HL-60 (cell line): ENCODE results near the gene PTPRG.

ENCODE experiments used
- DNase-seq, 2 experiments: peaks; one replicate each; pipeline ENCODE4 v3.0.0-alpha.2; 2010 to 2020; ENCODE audit warnings: low read depth in 1 of 2, low spot score in 1 of 2
- H3K27ac ChIP-seq: fragments of 250-450 bp; sonication (Bioruptor Pico); replicated peaks from 2 replicates; pipeline ENCODE4 v1.5.1; 2020; ENCODE audit warnings: mild to moderate bottlenecking, moderate library complexity
- H3K27me3 ChIP-seq: fragments of 250-450 bp; sonication (Bioruptor Pico); 2 replicates; pipeline ENCODE4 v1.5.1; 2021; ENCODE audit warnings: mild to moderate bottlenecking, moderate library complexity; ENCODE audit not compliant: insufficient read depth, poor library complexity, severe bottlenecking
- H3K4me3 ChIP-seq: replicated peaks from 2 replicates; pipeline ENCODE4 v1.5.1; 2011; ENCODE audit warnings: mild to moderate bottlenecking, control low read depth, low read length; ENCODE audit not compliant: insufficient read depth
- GABPA ChIP-seq: IDR thresholded peaks from 2 replicates; pipeline ENCODE4 v1.6.1; 2012; ENCODE audit warnings: low read depth
- POLR2AphosphoS5 ChIP-seq: IDR thresholded peaks from 2 replicates; pipeline ENCODE4 v1.6.1; 2012; ENCODE audit warnings: low read depth
- REST ChIP-seq: IDR thresholded peaks from 2 replicates; pipeline ENCODE4 v1.6.1; 2012; ENCODE audit warnings: low read depth; ENCODE audit not compliant: insufficient replicate concordance
- SPI1 ChIP-seq: IDR thresholded peaks from 2 replicates; pipeline ENCODE4 v1.6.1; 2012; ENCODE audit warnings: low read depth, mild to moderate bottlenecking, borderline replicate concordance
- TF ChIP-seq, protein P1 (sequence below): IDR thresholded peaks from one replicate; pipeline ENCODE4 v1.5.1; 2011; ENCODE audit warnings: low read length, control low read depth, inconsistent platforms; ENCODE audit not compliant: insufficient read depth

The PTPRG gene

DNA sequence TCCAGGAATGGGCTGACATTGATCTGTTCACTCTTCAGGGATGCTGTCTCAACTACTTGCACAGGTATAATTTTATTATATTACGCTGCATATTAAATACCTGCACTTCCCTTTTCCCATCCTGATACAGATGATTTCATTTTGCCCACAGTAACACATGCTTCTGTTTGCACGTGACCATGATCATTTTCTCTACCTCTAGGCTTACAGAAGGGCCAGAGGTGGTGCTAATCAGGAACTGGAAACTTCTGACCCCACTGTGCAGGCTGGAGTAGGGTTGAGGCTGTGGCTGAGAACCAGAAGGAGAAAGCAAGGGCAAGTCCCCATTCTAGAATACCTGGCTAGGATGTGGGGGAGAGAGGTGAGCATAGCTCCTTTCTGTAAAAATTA, 304.8 kb downstream of the PTPRG start:
- no peak overlapping the region for H3K27ac ChIP-seq
- H3K27me3 ChIP-seq = no peaks in the 10 kb centered on the region
- TF ChIP-seq REST = no peak
- no peak for TF ChIP-seq GABPA
- TF ChIP-seq SPI1 = peak; percentile 7; the same call in 1 of the 2 replicates
- TF ChIP-seq, protein P1, sequence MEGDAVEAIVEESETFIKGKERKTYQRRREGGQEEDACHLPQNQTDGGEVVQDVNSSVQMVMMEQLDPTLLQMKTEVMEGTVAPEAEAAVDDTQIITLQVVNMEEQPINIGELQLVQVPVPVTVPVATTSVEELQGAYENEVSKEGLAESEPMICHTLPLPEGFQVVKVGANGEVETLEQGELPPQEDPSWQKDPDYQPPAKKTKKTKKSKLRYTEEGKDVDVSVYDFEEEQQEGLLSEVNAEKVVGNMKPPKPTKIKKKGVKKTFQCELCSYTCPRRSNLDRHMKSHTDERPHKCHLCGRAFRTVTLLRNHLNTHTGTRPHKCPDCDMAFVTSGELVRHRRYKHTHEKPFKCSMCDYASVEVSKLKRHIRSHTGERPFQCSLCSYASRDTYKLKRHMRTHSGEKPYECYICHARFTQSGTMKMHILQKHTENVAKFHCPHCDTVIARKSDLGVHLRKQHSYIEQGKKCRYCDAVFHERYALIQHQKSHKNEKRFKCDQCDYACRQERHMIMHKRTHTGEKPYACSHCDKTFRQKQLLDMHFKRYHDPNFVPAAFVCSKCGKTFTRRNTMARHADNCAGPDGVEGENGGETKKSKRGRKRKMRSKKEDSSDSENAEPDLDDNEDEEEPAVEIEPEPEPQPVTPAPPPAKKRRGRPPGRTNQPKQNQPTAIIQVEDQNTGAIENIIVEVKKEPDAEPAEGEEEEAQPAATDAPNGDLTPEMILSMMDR = no peak
- no peak for TF ChIP-seq POLR2AphosphoS5
- no peak overlapping the region for H3K4me3 ChIP-seq
- no peak for DNase-seq

DNA sequence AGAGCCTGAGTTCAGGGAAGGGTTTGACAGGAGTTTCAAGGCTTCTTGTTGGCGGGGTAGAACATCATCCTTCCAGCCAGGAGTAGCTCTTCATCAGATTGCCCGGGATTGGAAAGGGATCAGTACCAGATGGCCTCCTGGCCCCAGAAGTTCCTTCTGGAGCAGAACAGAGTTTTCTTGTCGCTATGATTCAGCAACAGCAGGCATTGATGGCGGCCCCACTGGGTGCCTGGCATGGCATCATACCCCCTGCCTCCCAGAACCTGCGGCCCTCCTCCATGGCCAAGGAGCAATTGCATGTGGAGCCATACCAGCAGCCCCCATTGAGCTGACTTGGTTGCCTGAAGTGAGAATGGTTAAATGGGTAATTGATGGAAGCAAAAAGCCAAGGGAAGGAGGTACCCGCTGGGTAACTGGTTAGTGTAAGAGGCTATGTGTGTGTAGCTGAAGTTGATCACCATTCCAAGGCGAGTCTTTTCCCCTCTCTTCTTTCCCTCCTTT, 305.6 kb downstream of the PTPRG start:
- TF ChIP-seq GABPA (no peak), REST (no peak), SPI1 (no peak), POLR2AphosphoS5 (no peak)
- TF ChIP-seq, protein P1 = no peak

DNA sequence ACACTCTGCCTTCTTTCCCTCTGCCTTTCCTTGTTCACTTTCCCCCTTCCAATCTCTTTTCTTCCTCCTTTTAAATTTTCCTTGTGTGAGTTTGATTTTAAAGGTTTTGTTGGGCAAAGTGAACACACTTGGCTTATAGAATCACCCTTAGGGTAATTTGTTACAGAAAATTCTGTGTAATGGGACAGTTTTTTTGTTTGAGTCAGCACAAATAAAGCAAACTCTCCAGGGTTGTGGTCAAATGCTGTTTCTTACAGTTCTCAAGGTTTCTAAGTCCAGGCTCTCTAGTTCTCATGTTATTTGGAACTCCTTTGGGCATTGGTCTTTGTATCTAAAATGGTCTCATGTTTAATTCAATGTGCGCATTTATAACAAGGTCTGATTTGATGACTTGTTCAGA, 307.1 kb downstream of the PTPRG start:
- Histone ChIP-seq H3K27ac (no peak overlapping the region), H3K27me3 (no peaks in the 10 kb centered on the region), H3K4me3 (no peak overlapping the region)
- TF ChIP-seq GABPA (no peak), SPI1 (no peak), POLR2AphosphoS5 (no peak), REST (no peak)
- TF ChIP-seq, protein P1 = no peak
- DNase-seq = no peak

More for the DNA sequence above, 305.6 kb downstream of the PTPRG start:
- Histone ChIP-seq H3K4me3 (no peak overlapping the region), H3K27me3 (no peaks in the 10 kb centered on the region), H3K27ac (no peak overlapping the region)
- DNase-seq = no peak
